ENCODE data around the gene WDFY1.

GRCh38 chr2:223934870-223935269 is 10.3 kb downstream of the WDFY1 start:
- TF ChIP-seq POLR2A (IDR thresholded peaks at IDR 0.05; ENCODE audit: low read depth): no peak
- no peak for TF ChIP-seq EP300 (IDR thresholded peaks at IDR 0.05)
- no peak for TF ChIP-seq CTCF (IDR thresholded peaks at IDR 0.05)
- no peak for TF ChIP-seq POLR2AphosphoS5 (IDR thresholded peaks at IDR 0.05)

All from esophagus muscularis mucosa (tissue), 4 donors.